GM13977 (cell line): Measurements from ENCODE around the gene FMN1.

ENCODE experiments used
- DNase-seq: peaks from one replicate; pipeline ENCODE4 v3.0.0; 2012; ENCODE audit warnings: low spot score
- in situ Hi-C: fragments of 300-500 bp; cut with MboI; formaldehyde crosslinking; loops from one replicate; pipeline ENCODE4 v1.12.0; 2022; ENCODE audit warnings: low sequenced_read_pairs, low pct_unique_long_range_greater_than_20kb, mixed read lengths, inconsistent platforms; ENCODE audit not compliant: unreplicated experiment
- TF ChIP-seq, protein P1 (sequence below): IDR thresholded peaks from 2 replicates; pipeline ENCODE4 v1.5.1; 2012; ENCODE audit warnings: mild to moderate bottlenecking, control low read depth; ENCODE audit not compliant: insufficient read depth; ENCODE audit errors: extremely low read depth, missing control alignments

The FMN1 gene

DNA sequence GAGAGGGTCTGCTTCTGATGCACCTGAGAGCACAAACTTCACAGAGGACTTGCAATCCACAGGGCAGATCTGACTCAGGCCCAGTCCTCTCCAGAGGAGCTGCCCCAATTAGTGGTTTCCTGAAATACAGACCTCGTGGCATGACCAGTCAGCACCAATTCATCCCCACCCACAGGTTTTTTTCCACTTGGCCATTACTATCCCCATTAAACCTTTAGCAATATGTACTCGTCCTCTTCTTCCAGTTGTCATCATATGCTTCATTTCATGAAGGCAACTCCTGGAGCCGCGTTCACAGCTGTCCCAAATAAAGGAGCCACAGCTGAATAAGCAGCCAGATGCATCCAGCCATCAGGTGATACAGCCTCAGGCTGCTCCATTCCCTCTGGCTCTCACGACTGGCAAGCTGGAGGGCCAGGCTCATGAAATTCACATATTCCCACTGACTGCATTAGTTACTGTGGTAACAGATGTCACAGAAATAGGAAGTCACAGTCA is 163.1 kb downstream of the FMN1 start:
- in situ Hi-C loops, result no loop called here
- no peak for DNase-seq
- TF ChIP-seq, protein P1, sequence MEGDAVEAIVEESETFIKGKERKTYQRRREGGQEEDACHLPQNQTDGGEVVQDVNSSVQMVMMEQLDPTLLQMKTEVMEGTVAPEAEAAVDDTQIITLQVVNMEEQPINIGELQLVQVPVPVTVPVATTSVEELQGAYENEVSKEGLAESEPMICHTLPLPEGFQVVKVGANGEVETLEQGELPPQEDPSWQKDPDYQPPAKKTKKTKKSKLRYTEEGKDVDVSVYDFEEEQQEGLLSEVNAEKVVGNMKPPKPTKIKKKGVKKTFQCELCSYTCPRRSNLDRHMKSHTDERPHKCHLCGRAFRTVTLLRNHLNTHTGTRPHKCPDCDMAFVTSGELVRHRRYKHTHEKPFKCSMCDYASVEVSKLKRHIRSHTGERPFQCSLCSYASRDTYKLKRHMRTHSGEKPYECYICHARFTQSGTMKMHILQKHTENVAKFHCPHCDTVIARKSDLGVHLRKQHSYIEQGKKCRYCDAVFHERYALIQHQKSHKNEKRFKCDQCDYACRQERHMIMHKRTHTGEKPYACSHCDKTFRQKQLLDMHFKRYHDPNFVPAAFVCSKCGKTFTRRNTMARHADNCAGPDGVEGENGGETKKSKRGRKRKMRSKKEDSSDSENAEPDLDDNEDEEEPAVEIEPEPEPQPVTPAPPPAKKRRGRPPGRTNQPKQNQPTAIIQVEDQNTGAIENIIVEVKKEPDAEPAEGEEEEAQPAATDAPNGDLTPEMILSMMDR, result no peak

DNA sequence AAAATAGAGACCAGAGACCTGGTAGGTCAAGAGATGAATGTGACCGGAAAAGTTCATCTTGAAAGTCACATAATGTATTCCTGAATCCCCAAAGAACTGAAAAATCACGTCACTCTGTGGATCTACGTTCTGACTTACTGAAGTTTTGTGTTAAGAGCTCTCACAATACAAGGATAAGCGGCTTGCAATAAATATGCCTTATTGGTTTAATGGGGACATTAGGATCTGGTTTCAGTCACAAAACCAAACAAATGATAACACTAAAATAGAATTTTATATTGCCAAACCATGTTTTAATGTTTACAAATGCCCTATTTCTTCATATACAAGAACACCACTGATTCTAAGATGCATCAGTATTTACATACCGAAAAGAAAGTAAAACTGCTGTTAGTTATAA is 164.2 kb downstream of the FMN1 start:
- TF ChIP-seq, protein P1, result no peak
- in situ Hi-C loops, result no loop called here
- DNase-seq, result no peak

DNA sequence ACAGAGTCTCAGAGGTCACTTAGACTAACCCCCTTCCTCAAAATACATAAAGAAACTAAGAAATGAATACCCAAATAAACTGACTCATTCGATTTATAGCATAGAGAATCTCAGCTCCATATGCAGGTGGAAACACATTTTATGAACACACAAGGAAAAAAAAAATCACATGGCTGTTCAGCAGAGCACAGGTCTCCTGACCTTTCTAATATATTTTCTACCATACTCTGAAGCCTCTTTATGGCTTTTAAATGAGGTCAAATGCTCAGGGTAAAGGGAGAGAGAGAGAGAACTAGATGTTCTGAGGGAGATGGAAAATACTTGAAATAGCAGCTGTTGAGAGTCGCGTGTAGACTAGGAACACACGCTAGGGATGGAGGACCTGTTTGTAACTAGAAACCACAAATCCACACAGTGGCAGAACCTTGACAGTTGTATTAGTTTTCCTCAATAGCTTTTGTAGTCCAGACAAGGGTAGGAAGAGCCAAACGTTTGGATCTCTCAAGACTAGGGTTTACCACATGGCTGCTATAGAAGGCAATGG is 165.3 kb downstream of the FMN1 start:
- TF ChIP-seq, protein P1, result no peak
- in situ Hi-C loops, result no loop called here
- no peak for DNase-seq

DNA sequence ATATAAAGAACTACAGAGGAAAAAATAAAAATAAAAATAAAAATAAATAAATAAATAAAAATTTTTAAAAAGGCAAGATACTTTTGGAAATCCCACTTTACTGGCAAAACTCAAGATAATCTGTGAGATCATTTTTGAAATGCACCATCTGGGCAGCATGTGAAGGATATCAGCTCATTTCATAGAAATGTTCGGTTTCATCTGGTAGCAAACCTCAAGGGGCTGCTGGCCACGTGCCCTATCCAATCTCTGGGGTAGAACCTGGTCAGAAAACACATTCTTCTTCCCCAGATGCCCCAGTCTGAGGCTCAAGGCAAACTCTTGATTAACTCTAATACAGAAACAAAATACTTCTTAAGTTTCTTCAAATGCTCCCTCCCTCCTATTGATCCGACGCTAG is 166.0 kb downstream of the FMN1 start:
- in situ Hi-C loops, result no loop called here
- no peak for DNase-seq
- TF ChIP-seq, protein P1, result no peak

DNA sequence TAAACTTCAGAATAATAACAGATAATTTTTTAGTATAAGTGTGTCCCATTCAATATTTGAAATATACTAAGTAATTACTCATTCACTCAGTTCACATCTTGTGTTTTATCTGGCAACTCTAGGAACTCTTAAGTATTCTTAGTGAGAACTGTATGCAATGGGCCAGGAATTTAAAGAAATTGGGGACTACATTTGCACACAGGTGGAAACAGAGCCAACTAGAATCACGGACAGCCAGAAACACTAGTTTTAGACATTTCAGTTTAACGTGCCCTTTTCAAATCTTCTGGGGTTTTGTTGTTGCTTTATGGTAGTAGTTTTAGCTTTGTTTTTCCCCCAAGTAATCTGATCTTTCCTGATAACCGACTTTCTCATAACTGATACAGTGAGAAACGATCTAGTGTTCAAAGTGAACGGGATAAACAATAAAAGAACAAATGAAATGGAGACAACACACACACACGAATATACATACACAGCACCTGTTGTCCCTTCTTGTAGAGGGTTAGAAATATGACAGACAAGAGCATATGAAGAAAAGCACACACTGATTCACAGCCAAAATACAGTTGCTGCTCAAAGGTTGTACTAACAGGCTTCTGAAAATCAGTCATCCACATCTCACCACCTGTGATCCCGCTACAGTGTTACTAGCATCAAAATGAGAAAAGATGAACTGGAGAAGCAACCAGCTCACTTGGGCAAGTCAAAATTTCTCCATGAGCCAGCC is 167.0 kb downstream of the FMN1 start:
- TF ChIP-seq, protein P1, result no peak
- in situ Hi-C loops, result no loop called here
- DNase-seq, result no peak

DNA sequence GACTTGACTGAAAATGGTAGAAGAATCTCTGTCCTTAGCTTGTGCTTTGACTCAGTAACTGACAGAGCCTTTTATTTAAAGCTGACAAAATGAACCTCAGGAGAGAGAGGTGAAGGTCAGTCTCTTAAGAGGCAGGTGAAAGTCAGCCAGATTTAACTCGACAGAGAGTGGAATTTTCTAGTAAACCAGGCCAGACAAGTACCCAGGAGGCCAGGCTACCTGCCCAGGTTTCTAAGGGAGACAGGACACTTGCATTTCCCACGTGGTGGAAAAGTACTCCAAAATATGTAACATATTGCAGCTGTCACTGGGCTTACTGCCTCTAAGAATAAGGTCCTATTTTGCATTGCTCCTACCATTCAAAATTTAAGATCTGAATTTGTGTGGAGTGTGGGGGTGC is 167.9 kb downstream of the FMN1 start:
- DNase-seq, result no peak
- TF ChIP-seq, protein P1, result no peak
- in situ Hi-C loops, result no loop called here
